Ishikawa (cell line): ENCODE measurements around the gene NRG2.

Experiments
- CEBPB ChIP-seq: IDR thresholded peaks from 2 replicates; pipeline ENCODE4 v1.6.1; 2012
- CREB1 ChIP-seq: IDR thresholded peaks from 2 replicates; pipeline ENCODE4 v1.6.1; 2012; ENCODE audit warnings: low read depth
- EGR1 ChIP-seq: IDR thresholded peaks from 2 replicates; pipeline ENCODE4 v1.6.1; 2012
- EP300 ChIP-seq: IDR thresholded peaks from 2 replicates; pipeline ENCODE4 v1.6.1; 2012; ENCODE audit warnings: borderline replicate concordance
- FOXM1 ChIP-seq: IDR thresholded peaks from 2 replicates; pipeline ENCODE4 v1.6.1; 2012; ENCODE audit warnings: low read depth, borderline replicate concordance
- NFIC ChIP-seq: IDR thresholded peaks from 2 replicates; pipeline ENCODE4 v1.6.1; 2012
- RAD21 ChIP-seq: IDR thresholded peaks from 2 replicates; pipeline ENCODE4 v1.6.1; 2012; ENCODE audit warnings: low read depth
- TAF1 ChIP-seq: IDR thresholded peaks from 2 replicates; pipeline ENCODE4 v1.6.1; 2012; ENCODE audit warnings: low read depth, mild to moderate bottlenecking
- TCF12 ChIP-seq: IDR thresholded peaks from 2 replicates; pipeline ENCODE4 v1.6.1; 2012; ENCODE audit warnings: low read depth
- TEAD4 ChIP-seq: IDR thresholded peaks from 2 replicates; pipeline ENCODE4 v1.6.1; 2012
- YY1 ChIP-seq: IDR thresholded peaks from 2 replicates; pipeline ENCODE4 v1.6.1; 2012; ENCODE audit warnings: low read depth
- ZBTB7A ChIP-seq: IDR thresholded peaks from 2 replicates; pipeline ENCODE4 v1.6.1; 2012; ENCODE audit warnings: low read depth
- TF ChIP-seq, protein P1 (sequence below): IDR thresholded peaks from 2 replicates; pipeline ENCODE4 v1.6.1; 2012
- TF ChIP-seq, protein P2 (sequence below): IDR thresholded peaks from 2 replicates; pipeline ENCODE4 v1.6.1; 2012
- TF ChIP-seq, protein P3 (sequence below): IDR thresholded peaks from 2 replicates; pipeline ENCODE4 v1.6.1; 2012; ENCODE audit warnings: low read depth, mild to moderate bottlenecking

Gene NRG2

DNA sequence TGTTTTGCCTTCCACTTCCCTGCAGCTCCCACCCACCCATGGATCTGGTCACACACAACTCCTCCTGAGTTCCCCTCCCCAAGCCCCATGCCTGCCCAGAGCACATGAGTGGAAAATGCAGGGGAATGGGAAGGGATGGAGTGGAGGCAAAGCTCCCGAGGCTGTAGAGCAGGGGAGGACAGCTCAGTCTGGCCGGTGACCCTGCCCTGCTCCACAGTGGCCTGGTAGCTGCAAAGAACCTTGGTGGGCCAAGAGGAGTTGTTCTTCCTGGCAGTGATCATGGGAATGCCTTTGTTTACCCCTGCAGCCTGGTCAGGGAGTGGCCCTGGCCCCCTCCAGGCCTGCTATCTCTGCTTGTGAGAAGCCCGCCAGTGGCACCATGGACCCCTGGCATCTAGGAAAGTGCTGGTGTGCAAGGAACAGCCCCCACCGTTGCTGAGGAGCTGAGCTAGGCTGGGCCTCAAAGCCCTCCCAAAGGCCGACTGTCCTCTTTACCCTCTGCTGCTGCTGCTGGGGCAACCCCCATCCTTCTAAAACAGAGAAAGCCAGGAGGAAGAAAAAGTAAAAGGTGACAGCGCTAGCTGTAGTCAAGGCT is 187.1 kb downstream of the NRG2 start:
- TF ChIP-seq YY1 (no peak), CEBPB (no peak), CREB1 (no peak), NFIC (no peak), FOXM1 (no peak), EP300 (no peak), EGR1 (no peak), TCF12 (no peak), TEAD4 (no peak), ZBTB7A (no peak), TAF1 (no peak), RAD21 (no peak)
- TF ChIP-seq, protein P1, sequence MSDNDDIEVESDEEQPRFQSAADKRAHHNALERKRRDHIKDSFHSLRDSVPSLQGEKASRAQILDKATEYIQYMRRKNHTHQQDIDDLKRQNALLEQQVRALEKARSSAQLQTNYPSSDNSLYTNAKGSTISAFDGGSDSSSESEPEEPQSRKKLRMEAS, result no peak
- TF ChIP-seq, protein P2, sequence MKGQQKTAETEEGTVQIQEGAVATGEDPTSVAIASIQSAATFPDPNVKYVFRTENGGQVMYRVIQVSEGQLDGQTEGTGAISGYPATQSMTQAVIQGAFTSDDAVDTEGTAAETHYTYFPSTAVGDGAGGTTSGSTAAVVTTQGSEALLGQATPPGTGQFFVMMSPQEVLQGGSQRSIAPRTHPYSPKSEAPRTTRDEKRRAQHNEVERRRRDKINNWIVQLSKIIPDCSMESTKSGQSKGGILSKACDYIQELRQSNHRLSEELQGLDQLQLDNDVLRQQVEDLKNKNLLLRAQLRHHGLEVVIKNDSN, result no peak
- TF ChIP-seq, protein P3, sequence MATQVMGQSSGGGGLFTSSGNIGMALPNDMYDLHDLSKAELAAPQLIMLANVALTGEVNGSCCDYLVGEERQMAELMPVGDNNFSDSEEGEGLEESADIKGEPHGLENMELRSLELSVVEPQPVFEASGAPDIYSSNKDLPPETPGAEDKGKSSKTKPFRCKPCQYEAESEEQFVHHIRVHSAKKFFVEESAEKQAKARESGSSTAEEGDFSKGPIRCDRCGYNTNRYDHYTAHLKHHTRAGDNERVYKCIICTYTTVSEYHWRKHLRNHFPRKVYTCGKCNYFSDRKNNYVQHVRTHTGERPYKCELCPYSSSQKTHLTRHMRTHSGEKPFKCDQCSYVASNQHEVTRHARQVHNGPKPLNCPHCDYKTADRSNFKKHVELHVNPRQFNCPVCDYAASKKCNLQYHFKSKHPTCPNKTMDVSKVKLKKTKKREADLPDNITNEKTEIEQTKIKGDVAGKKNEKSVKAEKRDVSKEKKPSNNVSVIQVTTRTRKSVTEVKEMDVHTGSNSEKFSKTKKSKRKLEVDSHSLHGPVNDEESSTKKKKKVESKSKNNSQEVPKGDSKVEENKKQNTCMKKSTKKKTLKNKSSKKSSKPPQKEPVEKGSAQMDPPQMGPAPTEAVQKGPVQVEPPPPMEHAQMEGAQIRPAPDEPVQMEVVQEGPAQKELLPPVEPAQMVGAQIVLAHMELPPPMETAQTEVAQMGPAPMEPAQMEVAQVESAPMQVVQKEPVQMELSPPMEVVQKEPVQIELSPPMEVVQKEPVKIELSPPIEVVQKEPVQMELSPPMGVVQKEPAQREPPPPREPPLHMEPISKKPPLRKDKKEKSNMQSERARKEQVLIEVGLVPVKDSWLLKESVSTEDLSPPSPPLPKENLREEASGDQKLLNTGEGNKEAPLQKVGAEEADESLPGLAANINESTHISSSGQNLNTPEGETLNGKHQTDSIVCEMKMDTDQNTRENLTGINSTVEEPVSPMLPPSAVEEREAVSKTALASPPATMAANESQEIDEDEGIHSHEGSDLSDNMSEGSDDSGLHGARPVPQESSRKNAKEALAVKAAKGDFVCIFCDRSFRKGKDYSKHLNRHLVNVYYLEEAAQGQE, result no peak

GRCh38 chr5:139855451-139855850 is 187.6 kb downstream of the NRG2 start:
- TF ChIP-seq, protein P3, result no peak

- TF ChIP-seq, protein P1, result no peak
- TF ChIP-seq NFIC (no peak), CEBPB (no peak), ZBTB7A (no peak), RAD21 (no peak), EP300 (no peak), TEAD4 (no peak), EGR1 (no peak), TAF1 (no peak), TCF12 (no peak), YY1 (no peak), FOXM1 (no peak), CREB1 (no peak)
- TF ChIP-seq, protein P3, result no peak
- TF ChIP-seq, protein P2, result no peak
Observed at GRCh38 chr5:139854953-139855352, 188.1 kb downstream of the NRG2 start.

GRCh38 chr5:139854029-139854605 is 189.0 kb downstream of the NRG2 start:
- no peak for TF ChIP-seq TCF12
- no peak for TF ChIP-seq NFIC
- TF ChIP-seq, protein P2, result no peak
- no peak for TF ChIP-seq FOXM1
- TF ChIP-seq YY1, result no peak
- TF ChIP-seq EP300, result no peak
- no peak for TF ChIP-seq ZBTB7A
- no peak for TF ChIP-seq EGR1
- no peak for TF ChIP-seq CEBPB
- TF ChIP-seq, protein P1, result no peak
- no peak for TF ChIP-seq TAF1
- TF ChIP-seq, protein P3, result no peak
